CD4-positive, alpha-beta memory T cell (primary cell): ENCODE results near the gene PYGL. TPM values are rescaled to one million over a fixed set of nuclear protein-coding genes. Genes with fewer than 3 reads are reported as not detected.
"Not testable (repeated sequence)": the region's sequence is repeated elsewhere in the genome, so short reads cannot be mapped to it uniquely, and the experiment has no call there.

Experiments
- CTCF ChIA-PET: fragments of 350-600 bp; sonication (Branson Sonifier 250); formaldehyde crosslinking; loops from one replicate; lab custom pipeline; 2021; ENCODE audit warnings: inconsistent platforms; ENCODE audit not compliant: partially characterized antibody; lab: Charles Lee
- POLR2A ChIA-PET: fragments of 350-600 bp; sonication (Branson Sonifier 250); formaldehyde crosslinking; loops from one replicate; lab custom pipeline; 2021; ENCODE audit not compliant: partially characterized antibody; lab: Charles Lee
- DNase-seq, 5 donors: peaks; one replicate each; pipeline versions ENCODE4 v3.0.0 to v3.0.0-alpha.2; 2020 to 2022; ENCODE audit warnings: mixed read lengths in 1 of 5
- H3K27ac ChIP-seq: one replicate; pipeline ENCODE4 v1.7.0; 2013; ENCODE audit warnings: low read depth, low read length
- H3K27me3 ChIP-seq: 2 replicates; pipeline ENCODE4 v1.7.0; 2013; ENCODE audit warnings: mild to moderate bottlenecking, low read length, moderate library complexity; ENCODE audit not compliant: insufficient read depth
- H3K36me3 ChIP-seq: 2 replicates; pipeline ENCODE4 v1.7.0; 2013; ENCODE audit warnings: mild to moderate bottlenecking, low read length, moderate library complexity; ENCODE audit not compliant: insufficient read depth
- H3K4me1 ChIP-seq: 2 replicates; pipeline ENCODE4 v1.7.0; 2013; ENCODE audit warnings: mild to moderate bottlenecking, low read length, moderate library complexity; ENCODE audit not compliant: insufficient read depth
- H3K4me3 ChIP-seq, 2 donors: one replicate each; pipeline ENCODE4 v1.7.0; 2013; ENCODE audit warnings: low read length in 2 of 2, mild to moderate bottlenecking in 1 of 2
- H3K9me3 ChIP-seq, 2 donors: one replicate each; pipeline ENCODE4 v1.7.0; 2013; ENCODE audit warnings: low read length in 2 of 2, control low read depth in 1 of 2; ENCODE audit not compliant: control insufficient read depth in 1 of 2
- H3K27ac Mint-ChIP-seq, 7 donors: one replicate each; pipeline ENCODE4 v1.8.0; 2020 to 2021; ENCODE audit warnings: mixed read lengths in 7 of 7, mild to moderate bottlenecking in 6 of 7, inconsistent platforms in 3 of 7, moderate library complexity in 3 of 7
- H3K27me3 Mint-ChIP-seq, 2 donors: one replicate each; pipeline ENCODE4 v1.8.0; 2020 to 2021; ENCODE audit warnings: mixed read lengths in 2 of 2
- H3K36me3 Mint-ChIP-seq, 2 donors: one replicate each; pipeline ENCODE4 v1.8.0; 2020 to 2021; ENCODE audit warnings: mixed read lengths in 2 of 2, inconsistent platforms in 1 of 2, mild to moderate bottlenecking in 1 of 2
- H3K4me1 Mint-ChIP-seq, 4 donors: one replicate each; pipeline ENCODE4 v1.8.0; 2020 to 2021; ENCODE audit warnings: mixed read lengths in 4 of 4, mild to moderate bottlenecking in 1 of 4
- H3K4me3 Mint-ChIP-seq, 8 donors: one replicate each; pipeline ENCODE4 v1.8.0; 2020 to 2021; ENCODE audit warnings: mixed read lengths in 8 of 8, mild to moderate bottlenecking in 7 of 8, moderate library complexity in 6 of 8, inconsistent platforms in 3 of 8
- H3K9me3 Mint-ChIP-seq, 8 donors: one replicate each; pipeline ENCODE4 v1.8.0; 2020 to 2021; ENCODE audit warnings: mixed read lengths in 8 of 8, mild to moderate bottlenecking in 5 of 8, inconsistent platforms in 3 of 8, moderate library complexity in 1 of 8
- intact Hi-C: fragments of 100-400 bp; cut with micrococcal nuclease; formaldehyde crosslinking; loops from one replicate; pipeline ENCODE4 v1.15.1; 2023
- polyA plus RNA-seq, 2 donors: library from polyadenylated mRNA; unstranded; fragments of 300-500 nt; fragmentation: Illumina TruSeq; gene quantifications; one replicate each; pipeline ENCODE4 v1.2.3, GENCODE V29; 2021
- total RNA-seq, 2 experiments: library from RNA; stranded (reverse); gene quantifications; one replicate each; pipeline ENCODE4 v1.2.3, GENCODE V29; 2021

PYGL gene
- total and polyA plus RNA-seq, 4 experiments from 2014 or later: 0.61 to 0.72 TPM; not detected in 2

- Histone ChIP-seq H3K4me3 (no peak overlapping the region), H3K9me3 (no peaks in the 10 kb centered on the region), H3K4me1 (no peaks in the 10 kb centered on the region), H3K36me3 (no peaks in the 10 kb centered on the region), H3K27ac (no peak overlapping the region), H3K27me3 (no peaks in the 10 kb centered on the region)
- Mint-ChIP-seq H3K9me3 (peaks cover 0 to 6% (median 3%) of the 10 kb centered on the region in 8 donors), H3K4me1 (no peaks in the 10 kb centered on the region), H3K27ac (no peak overlapping the region), H3K36me3 (no peaks in the 10 kb centered on the region), H3K27me3 (peaks cover 7 to 10% of the 10 kb centered on the region in 2 donors), H3K4me3 (no peak overlapping the region)
- DNase-seq: no peak
- intact Hi-C loops: no loop called here
- ChIA-PET POLR2A (no interaction called here), CTCF (interaction anchor here (1.0 to 1.3 kb wide), 2 partner anchors 9 to 45 kb away, joined by 3 read pairs; no protein-coding TSS in a partner anchor)
Observed at GRCh38 chr14:50904719-50905118, 39.6 kb downstream of the PYGL start.

GRCh38 chr14:50901361-50901760 lies 42.9 kb downstream of the PYGL start:
- H3K4me3 Mint-ChIP-seq: no peak overlapping the region
- Histone ChIP-seq H3K27me3 (no peaks in the 10 kb centered on the region), H3K36me3 (no peaks in the 10 kb centered on the region), H3K27ac (no peak overlapping the region), H3K9me3 (no peaks in the 10 kb centered on the region), H3K4me1 (no peaks in the 10 kb centered on the region), H3K4me3 (no peak overlapping the region)
- peaks cover 0 to 6% (median 3%) of the 10 kb centered on the region in 8 donors for H3K9me3 Mint-ChIP-seq
- H3K27me3 Mint-ChIP-seq: peaks cover 11 to 13% of the 10 kb centered on the region in 2 donors
- CTCF ChIA-PET: no interaction called here
- H3K27ac Mint-ChIP-seq: no peak overlapping the region
- DNase-seq: no peak
- POLR2A ChIA-PET: no interaction called here
- H3K4me1 Mint-ChIP-seq: no peaks in the 10 kb centered on the region
- intact Hi-C loops: no loop called here
- no peaks in the 10 kb centered on the region for H3K36me3 Mint-ChIP-seq

DNA sequence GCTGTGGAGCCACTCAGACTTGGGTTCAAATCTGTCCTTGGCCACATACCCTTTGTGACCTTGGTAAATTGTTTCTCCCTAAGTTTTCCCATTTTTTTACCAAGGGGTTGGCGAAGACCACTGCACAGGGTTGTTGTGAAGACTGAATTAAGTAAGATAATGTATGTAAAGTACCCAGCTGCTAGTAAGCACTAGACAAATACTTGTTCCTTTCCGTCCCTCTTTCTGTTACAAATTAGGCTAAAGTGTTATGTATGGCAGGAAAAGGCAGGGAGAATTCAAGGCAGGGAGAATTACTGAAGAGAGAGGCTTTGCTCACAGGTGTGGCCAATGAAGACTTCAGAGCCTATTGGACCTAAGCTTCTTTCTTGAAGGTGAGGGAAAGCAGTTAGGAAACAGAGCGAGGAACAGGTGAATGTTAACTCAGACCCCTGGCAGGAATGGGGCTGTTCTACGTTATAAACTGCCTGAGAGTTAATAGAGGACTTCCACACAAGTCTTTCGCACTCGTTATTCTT lies 46.6 kb downstream of the PYGL start:
- Histone ChIP-seq H3K4me3 (no peak overlapping the region), H3K9me3 (no peaks in the 10 kb centered on the region), H3K27ac (no peak overlapping the region), H3K4me1 (no peaks in the 10 kb centered on the region), H3K36me3 (no peaks in the 10 kb centered on the region), H3K27me3 (no peaks in the 10 kb centered on the region)
- H3K9me3 Mint-ChIP-seq: no peaks in the 10 kb centered on the region
- H3K4me1 Mint-ChIP-seq: no peaks in the 10 kb centered on the region
- no peak for DNase-seq
- H3K27me3 Mint-ChIP-seq: peaks cover 12% of the 10 kb centered on the region in 2 donors
- H3K27ac Mint-ChIP-seq: no peak overlapping the region
- intact Hi-C loops: no loop called here
- H3K36me3 Mint-ChIP-seq: no peaks in the 10 kb centered on the region
- POLR2A ChIA-PET: no interaction called here
- H3K4me3 Mint-ChIP-seq: no peak overlapping the region
- CTCF ChIA-PET: no interaction called here

GRCh38 chr14:50897005-50897404 lies 47.3 kb downstream of the PYGL start:
- H3K27ac ChIP-seq, H3K36me3 ChIP-seq, H3K27me3 ChIP-seq, DNase-seq, H3K9me3 ChIP-seq, intact Hi-C loops, POLR2A ChIA-PET, H3K27ac Mint-ChIP-seq, H3K4me3 ChIP-seq, CTCF ChIA-PET, H3K4me1 ChIP-seq, H3K4me3 Mint-ChIP-seq, H3K9me3 Mint-ChIP-seq, H3K4me1 Mint-ChIP-seq, H3K36me3 Mint-ChIP-seq: not testable (repeated sequence)
- peaks cover 10 to 12% of the 10 kb centered on the region in 2 donors for H3K27me3 Mint-ChIP-seq

DNA sequence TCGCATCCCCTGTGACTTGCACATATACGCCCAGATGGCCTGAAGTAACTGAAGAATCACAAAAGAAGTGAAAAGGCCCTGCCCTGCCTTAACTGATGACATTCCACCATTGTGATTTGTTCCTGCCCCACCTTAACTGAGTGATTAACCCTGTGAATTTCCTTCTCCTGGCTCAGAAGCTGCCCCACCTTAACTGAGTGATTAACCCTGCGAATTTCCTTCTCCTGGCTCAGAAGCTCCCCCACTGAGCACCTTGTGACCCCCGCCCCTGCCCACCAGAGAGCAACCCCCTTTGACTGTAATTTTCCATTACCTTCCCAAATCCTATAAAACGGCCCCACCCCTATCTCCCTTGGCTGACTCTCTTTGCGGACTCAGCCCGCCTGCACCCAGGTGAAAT lies 47.9 kb downstream of the PYGL start:
- CTCF ChIA-PET, H3K9me3 ChIP-seq, H3K36me3 Mint-ChIP-seq, H3K27ac ChIP-seq, H3K27me3 ChIP-seq, intact Hi-C loops, H3K9me3 Mint-ChIP-seq, H3K4me1 ChIP-seq, H3K36me3 ChIP-seq, POLR2A ChIA-PET, H3K4me3 ChIP-seq, DNase-seq, H3K4me1 Mint-ChIP-seq, H3K4me3 Mint-ChIP-seq, H3K27ac Mint-ChIP-seq: not testable (repeated sequence)
- H3K27me3 Mint-ChIP-seq: peaks cover 12 to 16% of the 10 kb centered on the region in 2 donors

GRCh38 chr14:50892255-50892654 lies 52.0 kb downstream of the PYGL start:
- no peak for DNase-seq
- Histone ChIP-seq H3K4me3 (no peak overlapping the region), H3K36me3 (no peaks in the 10 kb centered on the region), H3K27me3 (no peaks in the 10 kb centered on the region), H3K9me3 (no peaks in the 10 kb centered on the region), H3K27ac (no peak overlapping the region), H3K4me1 (no peaks in the 10 kb centered on the region)
- Mint-ChIP-seq H3K4me1 (no peaks in the 10 kb centered on the region), H3K27me3 (peaks cover 4 to 13% of the 10 kb centered on the region in 2 donors), H3K9me3 (no peaks in the 10 kb centered on the region), H3K36me3 (no peaks in the 10 kb centered on the region), H3K4me3 (no peak overlapping the region), H3K27ac (no peak overlapping the region)
- CTCF ChIA-PET: no interaction called here
- intact Hi-C loops: no loop called here
- POLR2A ChIA-PET: no interaction called here

DNA sequence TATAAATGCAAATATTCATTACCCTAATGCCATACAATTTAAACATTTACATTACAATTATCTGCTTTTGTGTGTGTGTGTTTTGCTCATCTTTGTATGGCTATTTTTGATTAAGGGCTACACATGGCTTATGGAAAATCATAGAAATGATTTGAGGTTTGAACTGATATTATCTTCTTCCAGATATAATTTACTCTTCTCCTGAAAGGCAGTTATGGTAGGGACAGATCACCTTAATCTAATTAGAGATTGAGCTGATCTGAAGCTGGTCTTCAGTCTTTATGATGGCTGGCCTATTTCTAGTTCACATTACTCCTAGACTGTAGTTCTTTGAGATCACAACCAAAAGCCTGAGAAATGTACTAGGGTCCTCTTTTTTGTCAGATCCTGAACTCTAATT lies 56.8 kb downstream of the PYGL start:
- peaks cover 21 to 24% of the 10 kb centered on the region in 2 donors for H3K27me3 Mint-ChIP-seq
- no peak overlapping the region for H3K27ac ChIP-seq
- POLR2A ChIA-PET: no interaction called here
- H3K9me3 ChIP-seq: no peaks in the 10 kb centered on the region
- H3K27ac Mint-ChIP-seq: no peak overlapping the region
- H3K27me3 ChIP-seq: no peaks in the 10 kb centered on the region
- no peaks in the 10 kb centered on the region for H3K4me1 ChIP-seq
- CTCF ChIA-PET: no interaction called here
- H3K36me3 ChIP-seq: no peaks in the 10 kb centered on the region
- no peak overlapping the region for H3K4me3 Mint-ChIP-seq
- no peaks in the 10 kb centered on the region for H3K9me3 Mint-ChIP-seq
- no peaks in the 10 kb centered on the region for H3K36me3 Mint-ChIP-seq
- no peak for DNase-seq
- intact Hi-C loops: no loop called here
- no peaks in the 10 kb centered on the region for H3K4me1 Mint-ChIP-seq
- no peak overlapping the region for H3K4me3 ChIP-seq

GRCh38 chr14:50883827-50884197 lies 60.5 kb downstream of the PYGL start:
- CTCF ChIA-PET: no interaction called here

More at GRCh38 chr14:50883827-50884197, 60.5 kb downstream of the PYGL start:
- Mint-ChIP-seq H3K27me3 (peaks cover 18 to 32% of the 10 kb centered on the region in 2 donors), H3K9me3 (no peaks in the 10 kb centered on the region), H3K4me1 (no peaks in the 10 kb centered on the region), H3K27ac (no peak overlapping the region), H3K36me3 (no peaks in the 10 kb centered on the region), H3K4me3 (no peak overlapping the region)
- Histone ChIP-seq H3K36me3 (no peaks in the 10 kb centered on the region), H3K9me3 (no peaks in the 10 kb centered on the region), H3K27ac (no peak overlapping the region), H3K4me3 (no peak overlapping the region), H3K27me3 (no peaks in the 10 kb centered on the region), H3K4me1 (no peaks in the 10 kb centered on the region)
- intact Hi-C loops: no loop called here
- POLR2A ChIA-PET: no interaction called here
- no peak for DNase-seq
